Daoy (cell line): ENCODE measurements around the gene SARDH. TPM values are rescaled to one million over a fixed set of nuclear protein-coding genes. Genes with fewer than 3 reads are reported as not detected.
"Not testable (repeated sequence)": the region's sequence is repeated elsewhere in the genome, so short reads cannot be mapped to it uniquely, and the experiment has no call there.

Experiments used
- DNase-seq: peaks from one replicate; pipeline ENCODE4 v3.0.0-alpha.2; 2015; ENCODE audit warnings: low read depth
- total RNA-seq: library from RNA; depleted of rRNA; stranded (reverse); fragments of >200 nt; shearing (Covaris generic); gene quantifications from 2 replicates; pipeline ENCODE4 v1.2.3, GENCODE V29; 2014

The SARDH gene
- total RNA-seq, 1 experiment from 2014 or later = 1.2 TPM

- no peak for DNase-seq
Observed at GRCh38 chr9:133685653-133686609, 52.2 kb downstream of the SARDH start.

DNA sequence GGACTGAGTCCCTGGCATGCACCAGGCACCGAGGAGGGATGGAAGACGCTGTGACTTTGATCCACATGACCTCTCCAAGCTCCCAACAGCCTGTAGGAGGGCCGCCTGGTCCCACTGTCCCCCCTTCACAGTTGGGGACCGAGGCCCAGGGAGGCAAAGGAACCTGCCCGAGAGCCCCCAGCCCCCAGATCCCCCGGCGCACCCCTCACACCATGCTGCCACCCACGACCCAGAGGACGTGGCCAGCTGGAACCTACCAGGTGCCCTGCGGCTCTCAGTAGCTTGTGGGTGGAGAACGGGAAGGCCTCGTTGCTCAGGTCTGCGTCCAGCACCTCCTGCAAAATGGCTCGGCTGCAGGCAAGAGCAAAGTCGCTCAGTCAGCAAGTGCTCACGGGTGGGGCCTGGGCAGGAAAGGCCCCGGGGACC lies 53.2 kb downstream of the SARDH start:
- DNase-seq = no peak

GRCh38 chr9:133684121-133684935 lies 53.8 kb downstream of the SARDH start:
- DNase-seq = no peak

DNA sequence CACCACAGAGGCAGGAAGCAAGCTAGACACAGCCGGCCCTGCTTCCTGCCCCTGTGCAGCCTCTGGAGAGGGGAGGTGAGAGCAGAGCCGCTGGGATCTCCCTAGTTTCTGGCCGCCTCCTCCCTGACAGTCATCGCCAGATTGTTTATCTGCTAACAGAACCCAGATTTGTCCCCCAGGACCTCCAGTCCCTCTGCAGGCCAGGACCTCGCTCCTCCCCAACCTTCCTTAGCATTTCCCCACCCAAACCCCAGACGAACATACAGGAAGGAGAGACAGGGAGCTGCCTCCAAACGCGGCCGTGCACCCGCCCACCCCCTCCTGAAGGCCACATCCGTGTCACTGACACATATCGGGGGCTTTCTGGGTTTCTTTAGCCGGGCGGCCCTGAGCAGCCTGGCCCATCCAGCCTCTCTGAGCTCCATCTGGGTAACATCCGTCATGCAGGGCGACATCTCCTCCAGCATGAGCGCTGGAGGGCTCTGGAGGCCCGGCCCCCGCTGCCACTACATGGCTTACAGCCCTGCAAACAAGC lies 54.5 kb downstream of the SARDH start:
- peak; percentile 76 for DNase-seq

DNA sequence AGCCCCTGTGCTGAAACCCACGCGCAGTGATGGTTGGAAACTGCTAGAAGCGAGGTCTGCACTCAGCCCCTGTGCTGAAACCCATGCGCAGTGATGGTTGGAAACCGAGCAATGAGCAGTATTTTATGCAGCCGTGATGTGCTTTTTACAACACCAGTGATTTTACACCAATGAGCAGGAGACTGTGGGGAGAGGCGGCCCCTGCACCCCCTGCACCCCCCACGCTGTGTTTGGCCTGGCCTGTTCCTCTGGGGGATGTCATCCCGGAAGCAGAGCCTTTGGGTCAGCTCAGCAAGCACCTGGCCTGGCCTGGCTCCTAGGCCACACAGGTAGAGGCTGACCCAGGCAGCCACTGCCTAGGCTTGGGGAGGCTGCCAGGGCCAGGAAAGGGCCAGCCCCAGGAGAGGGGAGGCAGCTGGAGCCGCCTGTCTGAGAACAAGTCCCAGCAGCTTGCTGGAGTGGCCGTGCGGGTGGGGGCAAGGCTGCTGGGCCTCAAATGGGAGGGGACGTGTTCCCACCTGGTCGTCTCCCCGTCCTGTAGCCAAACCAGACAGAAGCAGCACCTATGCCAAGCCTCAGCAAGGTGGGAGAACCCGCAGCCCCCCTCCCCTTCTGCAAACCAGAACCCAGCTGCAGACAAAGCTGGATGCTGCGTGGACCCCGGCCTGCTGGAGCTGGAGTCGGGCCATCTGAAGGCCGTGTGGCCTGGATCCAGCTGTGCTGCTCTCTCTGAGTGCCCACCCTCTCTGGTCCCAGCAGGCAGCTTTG lies 55.1 kb downstream of the SARDH start:
- no peak for DNase-seq

DNA sequence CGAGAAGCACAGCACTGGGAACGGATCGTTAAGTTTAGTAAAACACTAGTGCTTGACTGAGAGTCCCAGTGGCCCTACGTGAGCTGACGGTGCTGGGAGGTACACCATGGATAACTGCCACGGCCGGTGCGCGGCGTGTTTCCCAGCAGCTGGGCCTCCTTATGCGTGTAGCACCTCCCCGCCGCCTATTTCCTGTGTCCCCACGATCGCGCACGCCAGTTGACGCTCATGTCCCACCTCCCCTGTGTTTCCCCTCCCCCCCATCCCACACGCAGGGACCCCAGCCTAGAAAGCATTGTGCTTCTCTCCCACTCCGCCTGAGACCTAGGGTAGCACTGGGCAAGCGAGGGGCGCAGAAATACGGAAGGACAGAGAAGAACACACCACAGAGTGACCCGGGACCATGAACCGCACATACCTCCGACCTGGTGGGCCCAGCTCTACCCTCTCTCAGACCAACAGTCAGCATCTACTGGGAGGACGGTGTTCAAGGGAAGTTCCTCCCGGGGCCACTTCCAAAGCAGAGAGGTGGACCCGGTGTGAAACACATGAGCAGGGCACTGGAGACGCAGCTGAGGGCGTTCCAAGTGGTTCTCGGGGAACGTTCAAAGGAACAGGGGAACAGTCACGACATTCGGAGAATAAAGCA lies 56.4 kb downstream of the SARDH start:
- no peak for DNase-seq

GRCh38 chr9:133680976-133681657 lies 57.0 kb downstream of the SARDH start:
- no peak for DNase-seq

DNA sequence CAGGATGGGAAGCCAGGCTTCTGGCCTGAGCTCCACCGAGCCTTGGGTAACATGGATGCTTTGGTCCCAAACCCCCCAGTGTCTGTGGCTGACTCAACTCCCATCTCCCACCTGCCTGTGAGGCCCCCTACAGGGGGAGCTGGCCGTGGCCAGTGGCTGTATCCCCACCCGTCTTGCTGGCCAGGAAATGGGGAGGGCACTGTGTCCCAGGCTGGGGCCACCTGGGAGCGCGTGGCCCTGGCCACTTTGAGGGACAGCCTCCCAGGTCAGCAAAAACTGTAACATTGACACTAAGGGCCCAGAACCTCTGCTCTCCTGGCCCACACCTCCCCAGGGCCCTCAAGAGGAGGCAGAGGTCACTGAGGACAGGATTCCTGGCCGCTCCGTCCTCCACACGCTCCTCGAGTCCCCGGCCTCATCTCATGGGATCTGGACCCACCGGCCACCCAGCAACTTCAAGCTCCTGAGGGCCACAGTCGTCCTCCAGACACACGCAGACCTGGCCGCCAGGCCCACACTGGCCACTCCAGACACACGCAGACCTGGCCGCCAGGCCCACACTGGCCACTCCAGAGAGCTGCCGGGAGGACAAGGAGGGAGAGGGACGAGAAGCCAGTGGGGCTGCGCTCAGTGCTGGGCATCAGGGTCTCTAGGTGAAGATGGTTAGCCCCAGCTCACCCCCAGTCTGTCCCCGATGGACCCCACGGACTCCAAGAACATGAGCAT lies 57.7 kb downstream of the SARDH start:
- DNase-seq = no peak

- no peak for DNase-seq
Observed at GRCh38 chr9:133679466-133680061, 58.6 kb downstream of the SARDH start.

DNA sequence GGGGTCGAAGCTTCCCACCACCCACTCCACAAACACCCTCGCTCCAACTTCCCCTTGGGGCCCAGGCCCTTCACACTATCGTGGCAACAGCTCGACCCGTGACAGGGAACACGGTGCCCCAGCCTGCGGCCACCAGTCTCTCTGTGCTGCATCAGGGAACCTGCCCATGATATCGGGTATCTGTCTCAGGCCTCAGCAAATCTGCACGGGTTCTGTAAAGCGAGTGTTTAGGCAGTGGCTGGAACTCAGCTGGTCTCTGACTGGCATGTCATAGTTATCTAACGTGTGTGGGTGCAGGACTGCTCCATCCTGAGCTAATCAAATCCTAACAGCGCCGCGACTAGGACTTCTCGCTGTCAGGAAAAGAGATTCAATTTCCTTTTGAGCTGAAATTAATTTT lies 59.1 kb downstream of the SARDH start:
- no peak for DNase-seq

DNA sequence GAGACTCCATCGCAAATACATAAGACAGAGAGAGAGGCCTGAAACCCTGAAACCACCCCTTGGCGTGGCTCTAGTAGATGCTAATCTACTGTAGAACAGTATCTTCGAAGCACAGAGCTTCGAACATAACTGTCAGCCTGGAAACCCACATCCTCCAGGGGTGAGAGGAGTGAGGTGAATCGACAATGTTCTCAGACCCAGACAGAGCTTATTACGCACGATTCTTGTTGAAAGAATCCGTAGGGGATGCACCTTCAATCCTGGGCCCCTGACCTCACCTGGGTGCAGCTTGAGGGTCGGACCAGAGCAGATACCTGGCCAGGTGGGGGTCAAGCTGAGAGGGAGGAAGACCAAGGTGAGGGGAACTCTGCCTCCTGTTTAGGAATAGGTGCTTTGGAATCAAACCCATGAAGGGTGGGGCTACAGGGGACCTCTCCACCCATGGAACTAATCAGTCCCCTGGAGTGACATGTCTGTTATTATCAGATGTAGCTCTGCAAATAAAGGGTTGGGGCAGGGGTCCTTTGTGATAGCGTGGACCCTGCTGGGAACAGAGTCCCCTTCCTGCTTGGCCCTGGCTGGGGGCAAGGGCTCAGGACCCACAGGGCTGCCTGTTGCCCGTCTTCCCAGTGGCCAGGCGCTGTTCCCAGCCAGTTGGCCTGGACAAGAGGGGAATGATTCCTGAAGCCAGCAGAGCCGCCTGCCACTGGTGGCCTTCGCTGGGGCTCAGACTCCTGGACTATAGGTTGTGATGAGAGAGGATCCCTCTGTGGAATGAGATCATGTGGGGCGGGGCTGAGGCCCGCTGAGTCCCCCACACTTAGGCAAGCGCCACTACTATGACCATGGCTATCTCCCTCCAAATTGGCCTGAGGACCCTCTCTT lies 60.8 kb downstream of the SARDH start:
- DNase-seq = no peak

DNA sequence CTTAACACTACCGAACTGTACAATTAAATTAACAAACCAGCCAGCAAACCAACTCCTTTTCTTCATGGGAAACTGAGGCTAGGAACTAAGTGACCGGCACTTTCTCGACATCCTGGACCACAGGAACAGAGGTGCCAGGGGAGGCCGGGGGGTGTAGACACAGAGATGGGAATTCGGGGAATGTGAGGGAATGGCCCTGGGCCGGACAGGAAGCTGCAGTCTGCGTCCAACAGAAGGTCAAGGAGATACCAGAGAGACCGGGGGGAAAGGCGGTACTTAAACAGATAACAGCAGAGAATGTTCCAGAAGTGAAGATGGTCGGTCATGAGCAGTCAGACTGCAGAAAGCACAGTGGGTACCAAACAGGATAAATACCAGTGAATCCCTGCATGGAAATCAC lies 61.7 kb downstream of the SARDH start:
- DNase-seq = no peak

- DNase-seq = not testable (repeated sequence)
Observed at GRCh38 chr9:133675796-133676195, 62.4 kb downstream of the SARDH start.

- no peak for DNase-seq
Observed at GRCh38 chr9:133674091-133674490, 64.1 kb downstream of the SARDH start.

DNA sequence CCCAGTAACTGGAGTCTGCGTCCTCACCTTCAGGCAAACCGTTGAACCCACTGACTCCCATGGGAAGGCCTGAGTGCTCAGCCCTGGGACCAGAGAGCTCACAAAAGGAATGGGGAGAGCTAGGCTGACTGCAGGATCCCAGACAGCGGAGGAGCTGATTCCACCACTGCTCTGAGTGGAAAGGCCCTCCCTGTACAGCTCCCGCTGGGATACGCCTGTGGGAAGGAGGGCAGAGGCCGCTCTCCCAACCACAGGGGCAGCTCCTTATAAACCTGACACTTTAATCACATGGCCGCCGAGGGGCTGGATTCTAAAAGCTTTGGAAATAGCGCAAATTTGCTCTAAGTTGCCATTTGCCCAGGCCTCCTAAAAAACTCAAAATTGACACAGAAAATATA lies 64.9 kb downstream of the SARDH start:
- DNase-seq = no peak

- DNase-seq = no peak
Observed at GRCh38 chr9:133672503-133673257, 65.5 kb downstream of the SARDH start.

- DNase-seq = no peak
Observed at GRCh38 chr9:133671371-133671770, 66.8 kb downstream of the SARDH start.

DNA sequence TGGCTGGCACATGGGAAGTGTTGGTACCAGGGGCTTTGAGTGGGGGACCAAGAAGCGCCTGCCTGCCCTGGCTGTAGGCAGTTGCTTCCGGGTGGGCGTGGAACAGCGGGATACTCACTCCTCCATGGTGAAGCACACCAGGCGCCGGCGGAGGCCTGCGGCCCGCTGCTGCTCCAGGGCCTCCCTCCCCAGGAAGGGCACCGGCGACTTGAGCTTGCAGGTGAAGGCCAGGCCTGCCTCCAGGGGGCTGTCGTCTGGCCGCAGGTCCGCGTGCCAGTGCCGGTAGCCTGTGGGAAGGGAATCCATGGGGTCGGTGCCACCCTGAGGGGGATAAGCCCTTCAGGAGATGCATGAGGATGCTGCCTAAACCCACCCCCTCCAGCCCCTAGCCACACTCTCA lies 67.7 kb downstream of the SARDH start:
- DNase-seq = no peak
